ENCODE results near the gene CT55.
A peak's percentile ranks its signal among the peaks of the same experiment; 100 is the strongest.
"Not testable (repeated sequence)": the region's sequence is repeated elsewhere in the genome, so short reads cannot be mapped to it uniquely, and the experiment has no call there.

The CT55 gene

GRCh38 chrX:135116064-135116463 is 55.1 kb downstream of the CT55 start:
- not testable (repeated sequence) for H3K9me3 ChIP-seq; H3K27me3 ChIP-seq; H3K4me3 ChIP-seq (ENCODE audit: low read depth in 1 of 2, low read length in 1 of 2); H3K4me1 ChIP-seq (ENCODE audit: control insufficient read depth in 1 of 2, insufficient read depth in 1 of 2, low read depth in 1 of 2, low read length in 1 of 2); H3K27ac ChIP-seq; H3K36me3 ChIP-seq

GRCh38 chrX:135114392-135114791 is 56.8 kb downstream of the CT55 start:
- Histone ChIP-seq H3K27ac (no peak overlapping the region), H3K36me3 (no peaks in the 10 kb centered on the region), H3K9me3 (no peaks in the 10 kb centered on the region), H3K27me3 (no peaks in the 10 kb centered on the region), H3K4me1 (ENCODE audit: control insufficient read depth in 1 of 2, insufficient read depth in 1 of 2, low read depth in 1 of 2, low read length in 1 of 2) (no peaks in the 10 kb centered on the region), H3K4me3 (ENCODE audit: low read depth in 1 of 2, low read length in 1 of 2) (no peak overlapping the region)
- TF ChIP-seq CTCF (IDR thresholded peaks at IDR 0.05), result no peak

GRCh38 chrX:135112743-135113142 is 58.5 kb downstream of the CT55 start:
- no peaks in the 10 kb centered on the region for H3K4me1 ChIP-seq (ENCODE audit: control insufficient read depth in 1 of 2, insufficient read depth in 1 of 2, low read depth in 1 of 2, low read length in 1 of 2)
- H3K4me3 ChIP-seq (ENCODE audit: low read depth in 1 of 2, low read length in 1 of 2), result no peak overlapping the region
- H3K36me3 ChIP-seq, result no peaks in the 10 kb centered on the region
- no peaks in the 10 kb centered on the region for H3K27me3 ChIP-seq
- no peak for TF ChIP-seq CTCF (IDR thresholded peaks at IDR 0.05)
- H3K27ac ChIP-seq, result no peak overlapping the region
- H3K9me3 ChIP-seq, result no peaks in the 10 kb centered on the region

- no peak overlapping the region for H3K27ac ChIP-seq
- H3K9me3 ChIP-seq, result no peaks in the 10 kb centered on the region
- no peaks in the 10 kb centered on the region for H3K4me1 ChIP-seq (ENCODE audit: control insufficient read depth in 1 of 2, insufficient read depth in 1 of 2, low read depth in 1 of 2, low read length in 1 of 2)
- H3K36me3 ChIP-seq, result no peaks in the 10 kb centered on the region
- no peak overlapping the region for H3K4me3 ChIP-seq (ENCODE audit: low read depth in 1 of 2, low read length in 1 of 2)
- TF ChIP-seq CTCF (IDR thresholded peaks at IDR 0.05), result peak; percentile 24
- no peaks in the 10 kb centered on the region for H3K27me3 ChIP-seq
Observed at GRCh38 chrX:135112096-135112729, 59.0 kb downstream of the CT55 start.

GRCh38 chrX:135109554-135109953 is 61.6 kb downstream of the CT55 start:
- peaks cover 14% of the 10 kb centered on the region for H3K27me3 ChIP-seq
- no peak for TF ChIP-seq CTCF (IDR thresholded peaks at IDR 0.05)
- no peak overlapping the region for H3K27ac ChIP-seq
- no peaks in the 10 kb centered on the region for H3K36me3 ChIP-seq
- no peak overlapping the region for H3K4me3 ChIP-seq (ENCODE audit: low read depth in 1 of 2, low read length in 1 of 2)
- no peaks in the 10 kb centered on the region for H3K4me1 ChIP-seq (ENCODE audit: control insufficient read depth in 1 of 2, insufficient read depth in 1 of 2, low read depth in 1 of 2, low read length in 1 of 2)
- no peaks in the 10 kb centered on the region for H3K9me3 ChIP-seq
